RWPE2 (cell line): ENCODE results near the gene FOXO3.

Source experiments
- ATAC-seq: fragments of 200-7000 bp; cut with Tn5 transposase; 3 replicates; pipeline ENCODE4 v1.9.1; 2021; ENCODE audit warnings: low read depth
- DNase-seq: peaks from one replicate; pipeline ENCODE4 v3.0.0-alpha.2; 2020; ENCODE audit warnings: low spot score
- H3K27ac ChIP-seq: fragments of 450-650 bp; 2 replicates; pipeline ENCODE4 v1.5.1; 2017; ENCODE audit warnings: mild to moderate bottlenecking; ENCODE audit not compliant: poor library complexity, severe bottlenecking
- H3K27me3 ChIP-seq: fragments of 250-450 bp; sonication (Bioruptor Pico); 2 replicates; pipeline ENCODE4 v1.5.1; 2021; ENCODE audit warnings: mild to moderate bottlenecking, moderate library complexity; ENCODE audit not compliant: insufficient read depth, poor library complexity, severe bottlenecking
- H3K36me3 ChIP-seq: fragments of 250-450 bp; sonication (Bioruptor Pico); 2 replicates; pipeline ENCODE4 v1.5.1; 2020; ENCODE audit warnings: low read depth, mild to moderate bottlenecking, moderate library complexity
- H3K4me1 ChIP-seq: fragments of 250-450 bp; sonication (Bioruptor Pico); 2 replicates; pipeline ENCODE4 v1.5.1; 2021; ENCODE audit warnings: mild to moderate bottlenecking, moderate library complexity; ENCODE audit not compliant: insufficient read depth, poor library complexity, severe bottlenecking
- H3K4me3 ChIP-seq: fragments of 250-450 bp; sonication (Bioruptor Pico); 2 replicates; pipeline ENCODE4 v1.5.1; 2021; ENCODE audit warnings: mild to moderate bottlenecking, moderate library complexity; ENCODE audit not compliant: severe bottlenecking
- H3K9me3 ChIP-seq: fragments of 250-450 bp; sonication (Bioruptor Pico); 2 replicates; pipeline ENCODE4 v1.5.1; 2021; ENCODE audit warnings: mild to moderate bottlenecking, moderate library complexity; ENCODE audit not compliant: severe bottlenecking
- CTCF ChIP-seq: fragments of 450-650 bp; IDR thresholded peaks from one replicate; pipeline ENCODE4 v1.5.1; 2017; ENCODE audit warnings: mild to moderate bottlenecking, moderate library complexity; ENCODE audit not compliant: poor library complexity, severe bottlenecking

The FOXO3 gene

GRCh38 chr6:108621117-108621516 lies 60.4 kb downstream of the FOXO3 start:
- peaks cover 54% of the 10 kb centered on the region for H3K4me1 ChIP-seq
- peak; percentile 45 for ATAC-seq
- no peaks in the 10 kb centered on the region; the same call in 1 of the 2 replicates for H3K36me3 ChIP-seq
- peak overlapping the region; percentile 23 for H3K27ac ChIP-seq
- H3K4me3 ChIP-seq, result no peak overlapping the region
- H3K27me3 ChIP-seq, result no peaks in the 10 kb centered on the region
- no peaks in the 10 kb centered on the region for H3K9me3 ChIP-seq
- TF ChIP-seq CTCF, result no peak
- no peak for DNase-seq

GRCh38 chr6:108622641-108623298 lies 62.1 kb downstream of the FOXO3 start:
- DNase-seq, result no peak
- H3K9me3 ChIP-seq, result no peaks in the 10 kb centered on the region
- TF ChIP-seq CTCF, result no peak
- peaks cover 47% of the 10 kb centered on the region for H3K4me1 ChIP-seq
- no peak overlapping the region for H3K4me3 ChIP-seq
- no peaks in the 10 kb centered on the region for H3K27me3 ChIP-seq
- peak; percentile 85 for ATAC-seq
- H3K27ac ChIP-seq, result peak overlapping the region; percentile 23
- H3K36me3 ChIP-seq, result no peaks in the 10 kb centered on the region; the same call in 1 of the 2 replicates

- Histone ChIP-seq H3K4me1 (peaks cover 44% of the 10 kb centered on the region), H3K27me3 (no peaks in the 10 kb centered on the region), H3K27ac (no peak overlapping the region), H3K36me3 (no peaks in the 10 kb centered on the region; the same call in 1 of the 2 replicates), H3K9me3 (no peaks in the 10 kb centered on the region), H3K4me3 (no peak overlapping the region)
- TF ChIP-seq CTCF, result no peak
- no peak for DNase-seq
- no peak for ATAC-seq
These were observed 63.3 kb downstream of the FOXO3 start for GRCh38 chr6:108623995-108624394.

GRCh38 chr6:108625581-108625980 lies 64.9 kb downstream of the FOXO3 start:
- ATAC-seq (no peak), DNase-seq (no peak)
- H3K4me3 ChIP-seq, result no peak overlapping the region
- TF ChIP-seq CTCF, result no peak
- no peaks in the 10 kb centered on the region; the same call in 1 of the 2 replicates for H3K36me3 ChIP-seq
- H3K9me3 ChIP-seq, result no peaks in the 10 kb centered on the region
- no peak overlapping the region for H3K27ac ChIP-seq
- H3K4me1 ChIP-seq, result peaks cover 32% of the 10 kb centered on the region
- no peaks in the 10 kb centered on the region for H3K27me3 ChIP-seq

- H3K9me3 ChIP-seq, result no peaks in the 10 kb centered on the region
- no peak for ATAC-seq
- no peak for TF ChIP-seq CTCF
- no peak for DNase-seq
- H3K4me1 ChIP-seq, result peaks cover 25% of the 10 kb centered on the region
- H3K36me3 ChIP-seq, result no peaks in the 10 kb centered on the region
- H3K4me3 ChIP-seq, result no peak overlapping the region
- no peaks in the 10 kb centered on the region for H3K27me3 ChIP-seq
- H3K27ac ChIP-seq, result no peak overlapping the region
These were observed 66.1 kb downstream of the FOXO3 start for GRCh38 chr6:108626777-108627176.
